ENCODE data around the gene DOCK2.
"Not testable (repeated sequence)": the region's sequence is repeated elsewhere in the genome, so short reads cannot be mapped to it uniquely, and the experiment has no call there.

DOCK2 gene
- 441 to 495 reads per million in 2 donors for total RNA-seq

GRCh38 chr5:169637085-169637548 is at the start of gene DOCK2:
Gene DOCK2, plus strand, starts transcription at chr5:169637275. Its CDS starts 52 bp downstream, at chr5:169637327.
- peak; percentile 42 for DNase-seq

GRCh38 chr5:169590602-169591001 is 46.5 kb upstream of the DOCK2 start:
- no peak for DNase-seq

GRCh38 chr5:169591636-169592035 is 45.4 kb upstream of the DOCK2 start:
- no peak for DNase-seq

GRCh38 chr5:169592937-169593650 is 44.0 kb upstream of the DOCK2 start:
- DNase-seq, result no peak

- DNase-seq, result no peak
These were observed 41.8 kb upstream of the DOCK2 start for GRCh38 chr5:169595172-169595820.

- no peak for DNase-seq
These were observed 37.6 kb upstream of the DOCK2 start for GRCh38 chr5:169599451-169599850.

- DNase-seq, result no peak
These were observed 34.5 kb upstream of the DOCK2 start for GRCh38 chr5:169602535-169602934.

- DNase-seq, result no peak
These were observed 30.8 kb upstream of the DOCK2 start for GRCh38 chr5:169606279-169606678.

- DNase-seq, result no peak
These were observed 29.2 kb upstream of the DOCK2 start for GRCh38 chr5:169607882-169608281.

- DNase-seq, result no peak
These were observed 27.4 kb upstream of the DOCK2 start for GRCh38 chr5:169609716-169610115.

- no peak for DNase-seq
These were observed 26.5 kb upstream of the DOCK2 start for GRCh38 chr5:169610606-169611005.

- DNase-seq, result no peak
These were observed 21.5 kb upstream of the DOCK2 start for GRCh38 chr5:169615561-169615960.

GRCh38 chr5:169624307-169624706 is 12.8 kb upstream of the DOCK2 start:
- not testable (repeated sequence) for DNase-seq

- no peak for DNase-seq
These were observed 10.3 kb upstream of the DOCK2 start for GRCh38 chr5:169626779-169627178.

- DNase-seq, result no peak
These were observed 9.5 kb upstream of the DOCK2 start for GRCh38 chr5:169627551-169627950.

GRCh38 chr5:169628892-169629291 is 8.2 kb upstream of the DOCK2 start:
- DNase-seq, result no peak

- no peak for DNase-seq
These were observed 7.1 kb upstream of the DOCK2 start for GRCh38 chr5:169629847-169630548.

GRCh38 chr5:169631360-169631759 is 5.7 kb upstream of the DOCK2 start:
- DNase-seq, result no peak

- no peak for DNase-seq
These were observed 4.1 kb upstream of the DOCK2 start for GRCh38 chr5:169632946-169633345.

- no peak for DNase-seq
These were observed 2.5 kb upstream of the DOCK2 start for GRCh38 chr5:169634606-169635005.

GRCh38 chr5:169635936-169636335 is 1.1 kb upstream of the DOCK2 start:
- DNase-seq, result no peak

- DNase-seq, result no peak
These were observed 494 bp upstream of the DOCK2 start for GRCh38 chr5:169636477-169637084.

- DNase-seq, result peak; percentile 54
These were observed 560 bp downstream of the DOCK2 start for GRCh38 chr5:169637549-169638121.
